Natural killer cell (primary cell): Measurements from ENCODE around the gene ERCC8. TPM values are rescaled to one million over a fixed set of nuclear protein-coding genes. Genes with fewer than 3 reads are reported as not detected.

ENCODE experiments used
- ATAC-seq, 3 donors: fragments of 150-1000 bp in 2 of 3; fragments of 200-7000 bp in 1 of 3; cut with Tn5 transposase; 1 replicate in 1 of 3; 2 replicates in 2 of 3; pipeline ENCODE4 v1.10.0; 2021; ENCODE audit warnings: mild to moderate bottlenecking in 2 of 3, moderate library complexity in 2 of 3
- DNase-seq, 2 donors: peaks; one replicate each; pipeline versions ENCODE4 v3.0.0 to v3.0.0-alpha.2; 2013 to 2021; ENCODE audit warnings: mixed read lengths in 1 of 2
- H3K27ac ChIP-seq: one replicate; pipeline ENCODE4 v1.5.1; 2013; ENCODE audit warnings: mild to moderate bottlenecking, low read length
- H3K27me3 ChIP-seq: one replicate; pipeline ENCODE4 v1.6.1; 2013; ENCODE audit warnings: low read length; ENCODE audit not compliant: control insufficient read depth, insufficient read depth
- H3K36me3 ChIP-seq: one replicate; pipeline ENCODE4 v1.6.1; 2013; ENCODE audit warnings: low read length; ENCODE audit not compliant: control insufficient read depth, insufficient read depth
- H3K4me1 ChIP-seq: one replicate; pipeline ENCODE4 v1.6.1; 2013; ENCODE audit warnings: low read length; ENCODE audit not compliant: control insufficient read depth, insufficient read depth
- H3K4me3 ChIP-seq: one replicate; pipeline ENCODE4 v1.5.1; 2013; ENCODE audit warnings: low read length
- H3K9me3 ChIP-seq: one replicate; pipeline ENCODE4 v1.6.1; 2013; ENCODE audit warnings: low read length; ENCODE audit not compliant: control insufficient read depth, insufficient read depth
- H3K27ac Mint-ChIP-seq, 2 donors: one replicate each; pipeline ENCODE4 v1.8.0; 2022; ENCODE audit warnings: mild to moderate bottlenecking in 2 of 2, mixed read lengths in 2 of 2, moderate library complexity in 1 of 2
- H3K27me3 Mint-ChIP-seq, 2 donors: one replicate each; pipeline ENCODE4 v1.8.0; 2022; ENCODE audit warnings: low read depth in 2 of 2, mixed read lengths in 2 of 2
- H3K36me3 Mint-ChIP-seq: one replicate; pipeline ENCODE4 v1.8.0; 2022; ENCODE audit warnings: mixed read lengths
- H3K4me1 Mint-ChIP-seq, 2 donors: one replicate each; pipeline ENCODE4 v1.8.0; 2022; ENCODE audit warnings: mixed read lengths in 2 of 2
- H3K4me3 Mint-ChIP-seq: one replicate; pipeline ENCODE4 v1.8.0; 2022; ENCODE audit warnings: mild to moderate bottlenecking, moderate library complexity, mixed read lengths
- H3K9me3 Mint-ChIP-seq, 2 donors: one replicate each; pipeline ENCODE4 v1.8.0; 2022; ENCODE audit warnings: mixed read lengths in 2 of 2
- CTCF ChIP-seq: fragments of 200-600 bp; IDR thresholded peaks from one replicate; pipeline ENCODE4 v1.8.0; 2022; ENCODE audit warnings: antibody characterized with exemption
- whole genome bisulfite sequencing: methylation state at CpG from one replicate; pipeline ENCODE4 v1.1.7; 2013; ENCODE audit warnings: missing lambda C conversion rate; ENCODE audit not compliant: insufficient coverage; 5-methylcytosine and 5-hydroxymethylcytosine counted together
- intact Hi-C: fragments of 100-400 bp; cut with micrococcal nuclease; formaldehyde crosslinking; loops from one replicate; pipeline ENCODE4 v1.14.2; 2022
- total RNA-seq, 4 donors: library from RNA; stranded (reverse); fragments of 120-200 nt in 1 of 4; gene quantifications; one replicate each; pipeline versions ENCODE4 v1.2.3 to v1.2.4, GENCODE V29; 2013 to 2022

ERCC8 gene
- total RNA-seq, 3 donors from 2014 or later (not counting 1 experiment from before 2014, with no cell fraction given), result 4.8 to 9.1 (median 5.5) TPM

GRCh38 chr5:60893521-60893920 is 51.3 kb downstream of the ERCC8 start:
- H3K4me1 ChIP-seq, result no peaks in the 10 kb centered on the region
- H3K27me3 Mint-ChIP-seq, result no peaks in the 10 kb centered on the region
- DNase-seq (no peak), ATAC-seq (no peak)
- no peak overlapping the region for H3K27ac Mint-ChIP-seq
- no peaks in the 10 kb centered on the region for H3K27me3 ChIP-seq
- H3K4me3 ChIP-seq, result no peak overlapping the region
- H3K9me3 Mint-ChIP-seq, result no peaks in the 10 kb centered on the region
- no peaks in the 10 kb centered on the region for H3K9me3 ChIP-seq
- no peak overlapping the region for H3K4me3 Mint-ChIP-seq
- no peaks in the 10 kb centered on the region for H3K36me3 Mint-ChIP-seq
- H3K27ac ChIP-seq, result no peak overlapping the region
- 98% methylated on average over 13 of the region's 13 CpGs for WGBS
- H3K4me1 Mint-ChIP-seq, result no peaks in the 10 kb centered on the region
- intact Hi-C loops, result no loop called here
- peaks cover 8% of the 10 kb centered on the region for H3K36me3 ChIP-seq
- TF ChIP-seq CTCF, result no peak

- H3K4me3 Mint-ChIP-seq, result no peak overlapping the region
- H3K4me1 ChIP-seq, result no peaks in the 10 kb centered on the region
- no peaks in the 10 kb centered on the region for H3K36me3 Mint-ChIP-seq
- no peaks in the 10 kb centered on the region for H3K4me1 Mint-ChIP-seq
- peaks cover 8% of the 10 kb centered on the region for H3K36me3 ChIP-seq
- no peak overlapping the region for H3K4me3 ChIP-seq
- no peak for DNase-seq
- intact Hi-C loops, result no loop called here
- TF ChIP-seq CTCF, result no peak
- no peaks in the 10 kb centered on the region for H3K9me3 Mint-ChIP-seq
- no peaks in the 10 kb centered on the region for H3K27me3 ChIP-seq
- WGBS, result 100% methylated on average over 2 of the region's 2 CpGs
- H3K27ac Mint-ChIP-seq, result no peak overlapping the region
- H3K27ac ChIP-seq, result no peak overlapping the region
- H3K9me3 ChIP-seq, result no peaks in the 10 kb centered on the region
- no peaks in the 10 kb centered on the region for H3K27me3 Mint-ChIP-seq
- no peak for ATAC-seq
Observed at GRCh38 chr5:60891667-60892066, 53.2 kb downstream of the ERCC8 start.

- H3K4me3 ChIP-seq, result no peak overlapping the region
- no peaks in the 10 kb centered on the region for H3K4me1 ChIP-seq
- no peak for TF ChIP-seq CTCF
- H3K27me3 ChIP-seq, result no peaks in the 10 kb centered on the region
- intact Hi-C loops, result no loop called here
- no peak overlapping the region for H3K27ac ChIP-seq
- H3K4me1 Mint-ChIP-seq, result no peaks in the 10 kb centered on the region
- H3K36me3 ChIP-seq, result no peaks in the 10 kb centered on the region
- no peaks in the 10 kb centered on the region for H3K36me3 Mint-ChIP-seq
- H3K27me3 Mint-ChIP-seq, result no peaks in the 10 kb centered on the region
- H3K9me3 ChIP-seq, result no peaks in the 10 kb centered on the region
- H3K4me3 Mint-ChIP-seq, result no peak overlapping the region
- 94% methylated on average over 1 of the region's 2 CpGs for WGBS
- H3K27ac Mint-ChIP-seq, result no peak overlapping the region
- DNase-seq (no peak), ATAC-seq (no peak)
- no peaks in the 10 kb centered on the region for H3K9me3 Mint-ChIP-seq
Observed at GRCh38 chr5:60888359-60889061, 56.4 kb downstream of the ERCC8 start.

GRCh38 chr5:60887746-60888145 is 57.1 kb downstream of the ERCC8 start:
- Histone ChIP-seq H3K4me3 (no peak overlapping the region), H3K4me1 (no peaks in the 10 kb centered on the region), H3K27me3 (no peaks in the 10 kb centered on the region), H3K27ac (no peak overlapping the region), H3K36me3 (no peaks in the 10 kb centered on the region), H3K9me3 (no peaks in the 10 kb centered on the region)
- 92% methylated on average over 1 of the region's 2 CpGs for WGBS
- H3K27me3 Mint-ChIP-seq, result no peaks in the 10 kb centered on the region
- H3K4me3 Mint-ChIP-seq, result no peak overlapping the region
- intact Hi-C loops, result no loop called here
- ATAC-seq (no peak), DNase-seq (no peak)
- no peak overlapping the region for H3K27ac Mint-ChIP-seq
- no peaks in the 10 kb centered on the region for H3K4me1 Mint-ChIP-seq
- no peaks in the 10 kb centered on the region for H3K36me3 Mint-ChIP-seq
- no peak for TF ChIP-seq CTCF
- peaks cover 0 to 2% of the 10 kb centered on the region in 2 donors for H3K9me3 Mint-ChIP-seq
